Esophagus squamous epithelium (tissue), 4 donors: ENCODE results near the gene GNG2.

ENCODE experiments used
- POLR2A ChIP-seq, 4 donors: fragments of 450-650 bp; IDR thresholded peaks; one replicate each; pipeline ENCODE4 v1.6.1; 2017; ENCODE audit warnings: antibody characterized with exemption in 4 of 4, mild to moderate bottlenecking in 4 of 4, moderate library complexity in 3 of 4
- TF ChIP-seq, protein P1 (sequence below), 6 experiments: fragments of 450-650 bp in 4 of 6; fragments of 200-600 bp in 2 of 6; sonication (generic) in 2 of 6; IDR thresholded peaks; one replicate each; pipeline ENCODE4 v1.5.1; 2016 to 2019; ENCODE audit warnings: antibody characterized with exemption in 6 of 6, mild to moderate bottlenecking in 4 of 6, moderate library complexity in 4 of 6

DNA sequence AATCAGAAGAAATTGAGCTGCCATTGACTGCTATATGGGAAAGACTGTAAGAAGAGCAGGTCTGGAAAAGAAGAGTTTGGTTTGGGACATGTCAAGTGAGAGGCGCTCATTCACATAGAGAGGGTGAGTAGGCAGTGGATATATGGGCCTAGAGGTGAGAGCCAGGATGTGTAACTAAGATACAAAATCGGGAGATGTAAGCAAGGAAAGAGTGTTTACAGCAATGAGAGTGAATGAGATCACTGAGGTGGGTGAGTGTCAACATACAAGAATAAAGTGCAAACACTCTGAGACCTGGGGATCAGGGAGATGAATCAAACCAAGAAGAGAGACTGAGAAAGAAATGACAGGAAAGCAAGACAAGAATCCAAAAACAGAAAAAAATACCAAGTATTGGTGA is 70.9 kb downstream of the GNG2 start:
- TF ChIP-seq, protein P1, sequence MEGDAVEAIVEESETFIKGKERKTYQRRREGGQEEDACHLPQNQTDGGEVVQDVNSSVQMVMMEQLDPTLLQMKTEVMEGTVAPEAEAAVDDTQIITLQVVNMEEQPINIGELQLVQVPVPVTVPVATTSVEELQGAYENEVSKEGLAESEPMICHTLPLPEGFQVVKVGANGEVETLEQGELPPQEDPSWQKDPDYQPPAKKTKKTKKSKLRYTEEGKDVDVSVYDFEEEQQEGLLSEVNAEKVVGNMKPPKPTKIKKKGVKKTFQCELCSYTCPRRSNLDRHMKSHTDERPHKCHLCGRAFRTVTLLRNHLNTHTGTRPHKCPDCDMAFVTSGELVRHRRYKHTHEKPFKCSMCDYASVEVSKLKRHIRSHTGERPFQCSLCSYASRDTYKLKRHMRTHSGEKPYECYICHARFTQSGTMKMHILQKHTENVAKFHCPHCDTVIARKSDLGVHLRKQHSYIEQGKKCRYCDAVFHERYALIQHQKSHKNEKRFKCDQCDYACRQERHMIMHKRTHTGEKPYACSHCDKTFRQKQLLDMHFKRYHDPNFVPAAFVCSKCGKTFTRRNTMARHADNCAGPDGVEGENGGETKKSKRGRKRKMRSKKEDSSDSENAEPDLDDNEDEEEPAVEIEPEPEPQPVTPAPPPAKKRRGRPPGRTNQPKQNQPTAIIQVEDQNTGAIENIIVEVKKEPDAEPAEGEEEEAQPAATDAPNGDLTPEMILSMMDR (IDR thresholded peaks at IDR 0.05) = no peak
- TF ChIP-seq POLR2A (IDR thresholded peaks at IDR 0.05) = no peak
